HG03103 (cell line): ENCODE results near the gene RAB15.
A peak's percentile ranks its signal among the peaks of the same experiment; 100 is the strongest.

ENCODE experiments used
- ATAC-seq: cut with Tn5 transposase; IDR thresholded peaks from one replicate; pipeline ENCODE4 v1.9.1; 2021; ENCODE audit warnings: low read depth; ENCODE audit not compliant: unreplicated experiment

RAB15 gene

DNA sequence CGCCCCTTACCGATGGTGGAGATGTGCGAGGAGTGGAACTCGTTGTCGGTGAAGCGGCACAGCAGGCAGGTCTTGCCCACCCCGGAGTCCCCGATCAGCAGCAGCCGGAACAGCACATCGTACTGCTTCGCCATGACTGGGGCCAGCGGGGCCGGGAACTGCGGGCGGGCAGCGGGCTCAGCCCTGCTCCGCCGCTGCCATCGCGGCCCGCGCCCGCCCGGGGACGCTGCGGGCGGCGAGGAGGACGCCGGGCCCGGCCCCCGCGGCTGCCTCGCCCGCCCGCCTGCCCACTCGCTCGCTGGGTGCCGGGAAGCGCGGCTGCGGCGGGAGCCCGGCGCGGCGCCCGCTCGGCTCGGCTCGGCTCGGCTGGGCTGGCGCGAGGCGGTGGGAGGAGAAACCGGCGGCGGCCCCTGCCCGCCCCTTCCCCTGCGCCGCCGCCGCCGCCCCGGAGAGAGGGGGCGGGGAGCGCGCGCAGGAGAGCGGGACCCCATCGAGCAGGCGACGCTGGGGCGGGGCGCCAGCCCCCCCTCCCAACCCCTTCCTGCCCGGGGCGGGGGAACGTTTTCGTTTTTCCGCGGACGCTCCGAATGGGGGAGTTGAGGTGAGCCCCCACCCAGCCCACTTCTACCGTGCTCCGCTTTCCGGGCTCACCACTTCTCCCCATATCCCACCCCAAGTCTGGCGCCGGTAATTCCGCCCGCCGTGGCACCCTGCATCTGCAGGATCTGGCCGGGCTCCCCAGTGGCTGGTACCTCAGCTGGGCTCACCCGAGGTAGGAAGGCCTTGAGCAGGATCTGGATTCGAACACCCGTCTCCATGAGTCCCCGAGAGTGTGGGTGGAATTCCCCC, at the start of gene RAB15:
Gene RAB15, minus strand, starts transcription at position 394 of the 849 bp plus-strand sequence. Its CDS starts 260 bp downstream, at position 134.
- no peak for ATAC-seq

DNA sequence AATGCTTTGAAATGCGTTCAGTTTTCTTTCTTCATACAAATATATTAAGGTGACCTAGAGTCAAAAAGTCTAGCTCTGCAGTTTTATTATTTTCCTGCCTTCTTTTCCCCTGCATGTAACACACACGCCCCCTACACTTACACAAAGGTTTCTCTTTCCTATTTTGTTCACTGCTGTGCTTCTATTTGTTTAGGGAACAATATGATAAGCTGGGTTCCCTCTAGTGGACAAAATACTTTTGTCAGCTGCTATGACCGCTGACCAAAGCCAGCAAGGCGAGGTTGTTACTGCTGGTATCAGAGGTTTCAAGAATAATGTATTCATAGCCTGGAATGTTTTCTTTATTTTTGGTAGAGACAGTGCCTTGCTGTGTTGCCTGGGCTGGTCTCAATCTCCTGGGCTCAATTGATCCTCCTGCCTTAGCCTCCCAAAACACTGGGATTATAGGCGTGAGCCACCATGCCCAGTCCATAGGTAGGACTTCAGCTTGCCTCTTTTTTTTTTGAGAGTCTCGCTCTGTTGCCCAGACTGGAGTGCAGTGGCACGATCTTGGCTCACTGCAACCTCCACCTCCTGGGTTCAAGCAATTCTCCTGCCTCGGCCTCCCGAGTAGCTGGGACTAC, 47.9 kb upstream of the RAB15 start:
- no peak for ATAC-seq

DNA sequence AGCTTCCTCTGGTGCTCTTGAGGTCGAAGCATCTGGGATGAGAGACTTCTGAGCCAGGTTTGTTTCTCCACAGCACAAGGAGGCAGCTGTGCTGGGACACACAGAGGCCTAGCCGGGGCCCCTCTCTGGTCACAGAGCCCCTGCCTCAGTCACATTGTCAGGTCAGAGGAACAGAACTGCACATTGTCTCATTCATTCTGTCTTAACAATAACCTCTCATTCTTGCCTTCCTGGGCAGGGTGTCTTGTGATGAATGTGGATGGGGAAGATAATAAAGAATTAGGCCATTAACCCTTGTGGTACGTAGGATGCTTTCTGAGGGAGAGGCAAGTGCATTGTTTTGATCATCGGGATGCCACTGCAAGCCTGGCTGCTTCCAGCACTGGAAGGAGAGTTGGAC, 44.3 kb upstream of the RAB15 start:
- ATAC-seq: no peak

DNA sequence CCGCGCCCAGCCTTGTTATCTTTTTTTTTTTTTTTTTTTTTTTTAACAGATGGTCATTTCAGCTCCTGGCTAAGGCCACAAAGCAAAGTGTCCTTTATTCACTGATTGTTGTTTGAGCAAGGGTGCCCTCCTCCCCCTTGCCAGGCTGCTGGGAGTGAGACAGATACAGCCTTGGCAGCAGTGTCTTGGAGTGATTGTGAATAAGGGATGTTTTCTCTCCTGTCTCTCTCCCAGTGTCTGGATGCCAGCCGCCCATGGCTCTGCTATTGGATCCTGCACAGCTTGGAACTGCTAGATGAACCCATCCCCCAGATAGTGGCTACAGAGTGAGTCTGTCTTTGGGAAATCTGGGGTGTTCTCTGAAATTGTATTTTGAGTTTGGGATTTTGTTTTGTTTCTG, 43.3 kb upstream of the RAB15 start:
- ATAC-seq: no peak

DNA sequence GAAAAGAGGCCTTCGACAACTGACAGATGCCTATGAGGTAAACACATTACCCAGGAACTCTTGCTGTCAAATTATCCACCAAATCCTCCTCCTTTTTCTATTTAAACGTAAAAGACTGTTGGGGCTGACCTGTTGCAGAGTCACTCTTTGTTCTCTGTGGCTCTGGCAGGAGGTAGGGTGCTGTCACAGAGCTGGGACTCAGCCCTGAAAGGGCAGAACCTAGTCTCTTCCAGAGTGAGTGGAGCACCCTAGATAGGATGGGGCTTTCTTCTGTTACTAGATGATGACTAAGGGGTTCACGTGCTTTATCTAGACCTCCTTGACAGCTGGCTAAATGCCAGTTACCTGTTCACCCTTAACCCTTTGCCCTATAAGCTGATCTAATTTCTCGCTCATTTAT, 40.2 kb upstream of the RAB15 start:
- ATAC-seq: no peak

DNA sequence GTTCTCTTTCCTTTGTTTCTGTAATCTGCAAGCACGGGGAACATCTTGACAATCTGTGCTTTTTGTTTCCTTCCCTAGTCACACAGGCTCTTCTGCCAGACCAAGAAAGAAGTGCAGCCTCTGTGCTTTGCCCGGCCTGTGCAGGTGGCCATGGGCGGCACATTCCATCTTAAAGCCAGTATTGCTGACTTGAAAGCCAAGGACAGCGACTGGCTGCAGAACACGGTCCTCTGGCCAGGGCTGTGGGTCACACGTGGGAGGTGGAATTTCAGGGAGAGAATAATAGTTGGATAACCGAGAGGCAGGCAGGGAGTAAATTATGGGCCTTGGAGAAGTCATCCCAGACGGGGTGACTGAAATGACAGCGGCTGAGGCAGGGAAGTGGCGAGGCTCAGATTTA, 39.4 kb upstream of the RAB15 start:
- ATAC-seq: no peak

DNA sequence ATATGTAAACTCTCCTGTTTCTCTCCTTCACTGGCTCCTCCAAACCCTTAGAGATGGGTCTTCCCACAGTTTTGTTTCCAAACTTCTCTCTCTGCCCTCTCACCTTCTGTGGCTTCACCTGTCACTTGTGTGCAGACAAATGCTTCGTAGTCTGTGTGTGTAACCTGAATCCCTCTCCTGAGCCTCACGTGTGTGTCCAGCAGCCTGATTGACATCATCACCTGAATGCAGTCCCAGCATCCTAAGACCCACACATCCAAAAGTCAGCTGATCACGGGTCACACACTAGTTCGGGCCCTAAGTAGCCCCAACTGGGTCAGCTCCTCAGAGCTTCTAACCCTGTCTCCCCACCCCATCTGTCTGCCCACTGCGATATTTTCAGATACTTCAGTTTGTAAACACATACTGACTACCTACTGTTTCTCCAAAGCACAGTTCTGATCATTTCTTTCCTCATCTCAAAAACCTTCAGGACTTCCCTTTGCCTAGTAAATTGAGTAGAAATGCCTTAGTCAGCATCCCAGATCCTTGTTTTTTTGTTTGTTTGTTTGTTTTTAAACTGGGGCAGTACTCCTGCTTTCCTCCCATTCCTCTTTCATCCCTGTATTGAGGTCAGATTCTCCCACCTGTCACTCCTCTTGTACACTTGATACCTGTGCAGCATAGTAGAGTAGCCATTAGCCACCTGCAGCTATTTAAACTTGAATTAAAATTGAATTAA, 38.2 kb upstream of the RAB15 start:
- ATAC-seq: no peak

DNA sequence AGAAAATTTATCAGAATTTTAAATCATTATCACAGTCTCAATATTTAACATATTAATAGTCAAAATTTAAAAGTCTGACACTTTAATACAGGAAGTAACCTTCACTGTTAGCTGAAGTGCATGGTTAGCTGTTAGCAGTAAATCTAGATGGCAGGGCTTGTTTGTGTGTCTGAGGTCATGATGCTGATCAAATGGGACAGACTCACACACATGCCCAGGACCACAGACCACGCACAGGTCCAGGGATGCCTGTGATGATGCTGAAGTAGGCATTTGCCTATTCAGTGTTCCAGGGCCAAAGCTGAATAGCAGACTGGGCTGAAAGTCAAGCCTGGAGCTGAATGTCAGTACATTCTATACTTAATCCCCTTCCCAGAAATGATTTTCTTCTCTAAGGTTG, 35.1 kb upstream of the RAB15 start:
- ATAC-seq: no peak

DNA sequence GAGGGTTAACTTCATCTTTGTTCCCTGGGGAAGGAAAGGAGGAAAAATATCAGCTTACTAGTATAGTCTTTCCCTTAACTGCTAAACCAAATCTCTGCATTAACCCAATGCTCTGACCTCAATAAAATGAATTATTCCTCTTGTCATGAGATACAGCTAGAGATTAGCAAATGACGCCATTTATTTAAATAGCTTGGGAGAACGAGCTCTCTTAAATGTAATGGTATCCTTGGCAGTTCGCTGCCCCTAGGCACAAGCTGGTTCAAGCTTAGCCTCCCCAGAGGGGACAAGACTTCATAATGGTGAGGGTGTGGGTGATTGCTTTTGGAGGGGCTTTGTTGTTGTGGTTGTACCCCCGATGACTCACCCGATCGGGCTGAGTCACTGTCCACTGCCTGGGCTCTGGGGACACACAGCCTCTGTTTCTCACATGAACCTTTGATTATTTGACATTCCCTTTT, 34.2 kb upstream of the RAB15 start:
- ATAC-seq: no peak

DNA sequence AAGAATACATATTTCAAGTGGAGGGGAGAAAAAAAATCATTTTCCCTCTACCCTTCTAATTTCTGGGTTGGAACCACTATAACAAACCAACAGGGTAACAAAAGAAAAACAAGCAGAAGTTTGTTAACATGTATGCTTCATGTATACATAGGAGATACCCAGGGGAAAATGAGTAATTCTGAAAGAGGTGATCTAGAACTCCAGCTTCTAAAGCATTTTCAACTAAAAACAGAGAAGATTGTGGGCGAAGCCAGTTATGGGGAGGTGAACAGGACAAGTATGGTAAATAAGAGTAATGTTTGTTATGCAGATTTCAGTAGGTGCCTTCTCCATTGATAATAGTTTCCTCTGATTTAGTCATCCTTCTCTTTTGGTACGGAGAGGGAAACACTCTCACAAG, 31.3 kb upstream of the RAB15 start:
- peak; percentile 70 for ATAC-seq

DNA sequence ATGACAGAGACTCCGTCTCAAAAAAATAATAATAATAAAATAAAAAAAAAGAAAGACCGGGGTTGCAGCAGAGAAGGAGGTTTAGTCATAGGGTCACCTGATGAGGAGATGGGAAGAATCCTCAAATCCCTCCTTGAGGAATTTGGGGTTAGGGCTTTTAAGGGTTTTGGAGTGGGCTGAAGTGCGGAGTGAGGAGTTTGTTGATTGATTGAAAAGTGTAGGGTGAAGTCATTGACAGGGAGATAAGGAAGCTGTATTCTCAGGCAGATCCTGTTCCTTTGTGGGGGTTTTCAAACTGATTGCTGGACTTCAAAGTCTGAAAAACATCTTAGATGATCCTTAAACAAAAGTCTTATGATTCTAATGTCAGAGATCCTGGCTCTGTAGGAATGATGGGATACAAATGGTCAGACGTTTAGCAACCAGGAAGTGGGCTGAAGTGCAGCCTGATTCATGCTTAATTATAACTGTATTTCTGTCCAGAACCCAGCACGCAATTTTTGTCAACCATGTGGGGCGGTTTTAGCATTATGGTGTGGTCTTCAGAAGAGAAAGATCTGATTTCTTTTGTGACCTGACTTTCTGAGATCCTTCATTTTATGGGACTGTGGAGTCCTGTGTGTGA, 30.6 kb upstream of the RAB15 start:
- no peak for ATAC-seq

DNA sequence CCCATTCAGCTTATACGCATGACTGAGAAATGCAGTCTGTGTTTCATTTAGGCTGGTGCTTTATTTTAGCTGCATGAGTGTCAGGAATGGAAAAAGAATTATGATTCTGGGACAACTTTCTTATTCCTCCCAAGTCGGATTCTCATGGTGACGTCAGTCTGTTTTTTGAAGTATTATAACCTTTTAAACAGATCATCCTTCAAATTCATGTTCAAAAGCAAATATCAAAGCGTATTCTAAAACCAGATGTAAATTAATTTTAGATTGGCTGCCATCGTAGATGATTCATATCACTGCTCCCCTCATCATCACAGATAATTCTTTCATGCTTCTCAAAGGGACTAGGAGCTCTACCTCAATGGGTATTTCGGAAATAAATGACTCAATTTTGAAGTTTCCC, 29.6 kb upstream of the RAB15 start:
- no peak for ATAC-seq

DNA sequence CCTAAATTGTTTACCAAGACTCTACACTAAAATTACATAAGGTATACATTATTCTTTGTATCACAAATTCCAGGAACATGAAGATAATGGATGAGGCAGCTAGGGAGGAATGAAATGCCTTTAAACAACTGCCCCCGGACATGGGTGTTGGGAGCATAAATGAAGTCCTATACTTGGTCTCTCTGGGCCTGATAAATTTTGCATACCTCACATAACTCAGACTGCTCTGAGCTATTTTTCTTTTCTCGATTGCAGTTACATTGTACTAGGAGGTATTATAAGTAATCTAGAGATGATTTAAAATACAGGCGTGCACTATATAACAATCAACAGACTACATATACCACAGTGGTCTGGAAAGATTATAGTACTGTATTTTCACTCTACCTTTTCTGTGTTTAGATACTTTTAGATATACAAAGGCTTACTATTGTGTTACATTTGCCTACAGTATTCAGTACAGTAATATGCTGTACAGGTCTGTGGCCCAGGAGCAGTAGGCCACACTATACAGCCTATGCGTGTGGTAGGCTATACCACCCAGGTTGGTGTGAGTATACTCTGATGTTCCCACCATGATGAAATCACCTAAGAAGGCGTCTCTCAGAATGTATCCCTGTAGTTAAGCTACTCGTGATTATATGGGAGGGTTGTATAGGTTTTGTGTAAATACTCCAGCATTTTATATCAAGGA, 28.9 kb upstream of the RAB15 start:
- no peak for ATAC-seq

DNA sequence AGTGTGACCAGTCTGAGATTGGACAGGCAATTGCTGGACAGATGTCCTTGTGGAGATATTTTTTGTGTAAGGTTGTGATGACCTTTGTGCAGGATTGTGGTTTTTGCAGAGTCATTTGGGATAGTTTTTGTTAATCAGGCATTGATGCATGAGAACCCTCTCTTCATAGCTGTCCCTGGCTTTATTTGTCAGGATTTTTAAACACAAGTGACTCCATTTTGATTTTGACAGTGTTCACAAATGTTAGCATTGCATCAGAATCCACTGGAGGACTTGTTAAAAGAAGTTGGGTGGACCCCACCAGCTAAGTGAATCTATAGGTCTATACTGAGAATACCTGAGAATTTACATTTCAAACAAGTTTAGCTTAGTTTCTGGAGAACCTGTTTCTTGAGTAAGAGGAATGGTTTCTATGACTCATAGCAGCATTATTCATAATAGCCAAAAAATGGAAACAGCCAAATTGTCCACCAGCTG, 26.4 kb upstream of the RAB15 start:
- no peak for ATAC-seq

DNA sequence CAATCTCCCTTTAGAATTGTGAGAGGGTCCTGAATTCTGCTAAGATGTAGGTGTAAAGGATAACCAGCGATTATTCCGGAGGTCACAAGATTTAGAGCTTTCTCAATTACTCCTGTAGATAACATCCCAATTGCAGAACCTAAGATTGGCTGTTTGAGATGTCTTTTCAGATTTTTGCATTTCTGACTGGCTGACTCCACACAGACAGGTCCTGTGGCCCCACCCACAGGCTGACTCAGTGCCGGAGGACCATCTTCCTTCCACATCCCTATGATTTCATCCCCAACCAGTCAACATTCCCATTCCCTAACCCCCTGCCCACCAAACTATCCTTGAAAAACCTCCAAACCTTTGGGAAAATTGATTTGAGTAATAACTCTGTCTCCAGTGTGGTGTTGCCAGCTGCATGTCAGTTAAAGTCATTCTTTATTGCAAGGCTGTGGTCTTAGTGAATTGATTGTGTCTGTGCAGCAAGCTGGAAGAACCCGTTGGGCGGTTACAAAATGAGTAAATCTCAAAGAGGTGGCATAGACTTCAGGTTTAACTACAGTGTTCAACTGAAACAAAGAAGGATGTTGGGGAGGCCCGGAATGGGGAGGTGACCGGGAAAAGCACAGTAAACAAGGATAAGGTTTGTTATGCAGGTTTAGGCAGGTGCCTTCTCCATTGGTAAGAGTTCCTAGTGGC, 25.1 kb upstream of the RAB15 start:
- no peak for ATAC-seq

DNA sequence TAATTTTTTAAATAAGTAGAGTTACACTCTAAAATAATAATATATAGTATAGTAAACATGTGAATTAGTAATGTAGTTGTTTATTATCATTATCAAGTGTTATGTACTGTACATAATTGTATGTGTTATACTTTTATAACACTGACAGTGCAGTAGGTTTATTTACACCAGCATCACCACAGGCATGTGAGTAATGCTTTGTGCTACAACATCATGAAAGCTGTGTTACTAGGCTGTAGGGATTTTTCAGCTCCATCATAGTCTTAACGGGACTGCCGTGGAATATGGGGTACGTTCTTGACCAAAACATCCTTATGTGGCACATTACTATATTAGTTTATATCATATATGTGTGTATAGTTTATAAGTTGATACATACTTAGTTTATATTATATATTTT, 23.2 kb upstream of the RAB15 start:
- ATAC-seq: no peak

DNA sequence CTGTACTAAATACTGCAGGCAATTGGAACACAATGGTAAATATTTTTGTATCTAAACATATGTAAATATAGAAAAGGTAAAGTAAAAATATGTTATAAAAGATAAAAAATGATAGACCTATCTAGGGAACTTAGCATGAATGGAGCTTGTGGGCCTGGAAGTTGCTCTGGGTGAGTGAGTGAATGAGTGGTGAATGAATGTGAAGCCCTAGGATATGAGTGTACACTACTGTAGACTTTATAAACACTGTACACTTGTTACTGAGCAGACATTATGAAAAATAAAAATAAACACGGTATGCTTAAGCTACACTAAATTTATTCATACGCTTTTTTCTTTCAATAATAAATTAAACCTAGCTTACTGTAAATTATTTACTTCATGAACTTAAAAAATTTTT, 22.4 kb upstream of the RAB15 start:
- no peak for ATAC-seq

DNA sequence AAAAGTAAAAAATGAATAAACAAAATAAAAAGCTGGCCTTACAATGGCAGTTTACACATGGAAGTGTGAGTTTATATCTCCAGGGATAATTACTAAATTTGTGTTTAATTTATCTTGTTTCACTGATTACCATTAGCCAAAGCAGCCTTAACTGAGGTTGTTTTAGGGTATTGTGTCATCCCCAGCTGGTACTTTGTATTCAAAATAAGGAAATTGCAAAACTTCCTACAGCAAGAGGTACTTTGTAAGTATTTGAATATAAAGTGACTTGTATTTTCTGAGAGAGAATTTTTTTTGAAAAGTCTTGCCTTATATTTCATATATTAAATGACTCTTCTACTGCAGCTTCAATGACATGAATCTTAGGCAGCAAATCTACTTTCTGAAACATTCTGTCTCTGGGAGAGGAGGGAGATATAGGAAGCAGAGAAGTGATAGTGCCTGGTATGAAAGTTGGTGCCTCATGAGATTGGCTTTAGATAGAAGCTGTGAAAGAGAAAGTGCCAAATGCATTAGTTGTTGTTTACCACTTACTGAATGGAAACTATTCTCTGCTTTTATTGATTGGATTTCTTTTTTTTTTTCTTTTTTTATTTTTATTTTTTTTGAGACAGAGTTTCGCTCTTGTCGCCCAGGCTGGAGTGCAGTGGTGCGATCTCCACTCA, 21.3 kb upstream of the RAB15 start:
- no peak for ATAC-seq

DNA sequence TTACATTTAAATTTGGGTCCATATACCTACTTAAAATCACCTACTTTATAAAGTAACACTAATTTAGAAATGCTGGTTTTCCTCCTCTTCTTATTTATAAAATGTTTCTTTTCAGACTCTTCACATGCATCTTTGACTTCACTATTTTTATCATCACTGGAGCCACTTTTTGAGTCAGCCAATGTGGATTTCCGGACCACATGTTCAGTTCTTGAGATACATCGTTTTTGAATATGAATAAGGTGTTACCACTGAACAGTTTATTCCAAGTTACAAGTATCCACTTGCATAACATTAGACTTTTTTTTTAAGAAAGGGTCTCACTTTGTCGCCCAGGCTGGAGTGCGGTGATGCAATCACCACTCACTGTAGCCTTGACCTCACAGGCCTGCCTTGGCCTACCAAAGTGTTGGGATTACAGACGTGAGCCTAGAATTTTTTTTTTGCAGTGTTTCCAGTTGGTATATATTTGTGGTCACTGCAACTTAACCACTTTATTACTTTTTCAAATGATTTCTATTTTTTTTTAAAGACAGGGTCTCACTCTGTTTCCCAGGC, 20.3 kb upstream of the RAB15 start:
- no peak for ATAC-seq
